Measurements from ENCODE around the gene TUBA4B.
A peak's percentile ranks its signal among the peaks of the same experiment; 100 is the strongest.

The TUBA4B gene

GRCh38 chr2:219218217-219218731, 34.8 kb upstream of the TUBA4B start:
- H3K9me3 Mint-ChIP-seq: no peaks in the 10 kb centered on the region
- peak overlapping the region; percentile 87 for H3K4me3 Mint-ChIP-seq
- peak overlapping the region; percentile 72 for H3K27ac Mint-ChIP-seq
- no peaks in the 10 kb centered on the region for H3K27me3 Mint-ChIP-seq (ENCODE audit: low read depth, poor library complexity)
- peaks cover 30% of the 10 kb centered on the region for H3K36me3 Mint-ChIP-seq (ENCODE audit: low read depth)
- TF ChIP-seq CTCF (IDR thresholded peaks at IDR 0.05): no peak
- peak; percentile 75 for DNase-seq
- peaks cover 22% of the 10 kb centered on the region for H3K4me1 Mint-ChIP-seq

- peaks cover 34% of the 10 kb centered on the region for H3K36me3 Mint-ChIP-seq (ENCODE audit: low read depth)
- peaks cover 22% of the 10 kb centered on the region for H3K4me1 Mint-ChIP-seq
- no peaks in the 10 kb centered on the region for H3K27me3 Mint-ChIP-seq (ENCODE audit: low read depth, poor library complexity)
- no peak for TF ChIP-seq CTCF (IDR thresholded peaks at IDR 0.05)
- H3K9me3 Mint-ChIP-seq: no peaks in the 10 kb centered on the region
- peak within 1 kb of the TSS; percentile 83 for H3K27ac Mint-ChIP-seq
- DNase-seq: peak; percentile 93
- peak within 1 kb of the TSS; percentile 87 for H3K4me3 Mint-ChIP-seq
Measured at GRCh38 chr2:219218732-219219701, 34.0 kb upstream of the TUBA4B start, which contains the start of gene ABCB6. Gene ABCB6, minus strand, starts transcription at chr2:219218958. Its CDS starts 285 bp downstream, at chr2:219218673.

- Mint-ChIP-seq H3K27me3 (ENCODE audit: low read depth, poor library complexity) (no peaks in the 10 kb centered on the region), H3K4me3 (peak overlapping the region; percentile 29), H3K4me1 (peaks cover 22% of the 10 kb centered on the region), H3K36me3 (ENCODE audit: low read depth) (peaks cover 34% of the 10 kb centered on the region), H3K27ac (peak overlapping the region; percentile 70), H3K9me3 (no peaks in the 10 kb centered on the region)
- DNase-seq: no peak
- no peak for TF ChIP-seq CTCF (IDR thresholded peaks at IDR 0.05)
Measured at GRCh38 chr2:219219784-219220532, 33.1 kb upstream of the TUBA4B start.

- no peak for TF ChIP-seq CTCF (IDR thresholded peaks at IDR 0.05)
- Mint-ChIP-seq H3K27me3 (ENCODE audit: low read depth, poor library complexity) (no peaks in the 10 kb centered on the region), H3K36me3 (ENCODE audit: low read depth) (peaks cover 43% of the 10 kb centered on the region), H3K9me3 (no peaks in the 10 kb centered on the region), H3K27ac (no peak overlapping the region), H3K4me3 (no peak overlapping the region), H3K4me1 (peaks cover 22% of the 10 kb centered on the region)
- no peak for DNase-seq
Measured at GRCh38 chr2:219220652-219221402, 32.2 kb upstream of the TUBA4B start.

- H3K27ac Mint-ChIP-seq: no peak overlapping the region
- peaks cover 12% of the 10 kb centered on the region for H3K4me1 Mint-ChIP-seq
- no peak overlapping the region for H3K4me3 Mint-ChIP-seq
- peaks cover 2% of the 10 kb centered on the region for H3K27me3 Mint-ChIP-seq (ENCODE audit: low read depth, poor library complexity)
- H3K9me3 Mint-ChIP-seq: no peaks in the 10 kb centered on the region
- no peak for DNase-seq
- TF ChIP-seq CTCF (IDR thresholded peaks at IDR 0.05): no peak
- H3K36me3 Mint-ChIP-seq (ENCODE audit: low read depth): peaks cover 48% of the 10 kb centered on the region
Measured at GRCh38 chr2:219221957-219222518, 31.0 kb upstream of the TUBA4B start.

Data from nephron progenitor cell (in vitro differentiated cells).